WTC11 (cell line): Measurements from ENCODE around the gene RMND5A. TPM values are rescaled to one million over a fixed set of nuclear protein-coding genes. Genes with fewer than 3 reads are reported as not detected.

ENCODE experiments used
- ATAC-seq: fragments of 200-7000 bp; cut with Tn5 transposase; 2 replicates; pipeline ENCODE4 v1.10.0; 2021; ENCODE audit warnings: mild to moderate bottlenecking, moderate library complexity
- CTCF ChIA-PET: fragments of 300-600 bp; sonication (Branson Sonifier 250); formaldehyde crosslinking; loops from one replicate; lab custom pipeline; 2021; ENCODE audit warnings: antibody characterized with exemption; lab: Charles Lee
- POLR2A ChIA-PET: fragments of 350-600 bp; sonication (Branson Sonifier 250); formaldehyde crosslinking; loops from one replicate; lab custom pipeline; 2021; ENCODE audit warnings: antibody characterized with exemption; lab: Charles Lee
- DNase-seq: peaks from one replicate; pipeline ENCODE4 v3.0.0; 2021; ENCODE audit warnings: low spot score
- H3K27ac Mint-ChIP-seq: 2 replicates; pipeline ENCODE4 v1.8.0; 2021; ENCODE audit warnings: mixed read lengths
- H3K27me3 Mint-ChIP-seq: 2 replicates; pipeline ENCODE4 v1.8.0; 2021; ENCODE audit warnings: low read depth, mild to moderate bottlenecking, moderate library complexity, mixed read lengths
- H3K36me3 Mint-ChIP-seq: 2 replicates; pipeline ENCODE4 v1.8.0; 2021; ENCODE audit warnings: mixed read lengths
- H3K4me1 Mint-ChIP-seq: 2 replicates; pipeline ENCODE4 v1.8.0; 2022; ENCODE audit warnings: mixed read lengths
- H3K4me3 Mint-ChIP-seq: 2 replicates; pipeline ENCODE4 v1.8.0; 2021; ENCODE audit warnings: mild to moderate bottlenecking, moderate library complexity, mixed read lengths
- H3K9me3 Mint-ChIP-seq: 2 replicates; pipeline ENCODE4 v1.8.0; 2021; ENCODE audit warnings: mixed read lengths
- ELF4 ChIP-seq: sonication (generic); formaldehyde crosslinking; IDR thresholded peaks from 2 replicates; pipeline ENCODE4 v1.8.1; 2022; ENCODE audit warnings: low read depth, mild to moderate bottlenecking, moderate library complexity, missing genetic modification reagents
- FOXJ3 ChIP-seq: sonication (generic); formaldehyde crosslinking; IDR thresholded peaks from 2 replicates; pipeline ENCODE4 v1.9.0; 2021; ENCODE audit warnings: missing genetic modification reagents, mild to moderate bottlenecking, borderline replicate concordance
- FOXK1 ChIP-seq: sonication (generic); formaldehyde crosslinking; IDR thresholded peaks from 2 replicates; pipeline ENCODE4 v1.8.0; 2022; ENCODE audit warnings: mild to moderate bottlenecking, moderate library complexity, missing genetic modification reagents
- GRHL2 ChIP-seq: fragments of 250-450 bp; sonication (Bioruptor Pico); IDR thresholded peaks from 2 replicates; pipeline ENCODE4 v1.8.0; 2022; ENCODE audit warnings: mild to moderate bottlenecking, moderate library complexity; ENCODE audit not compliant: insufficient replicate concordance, severe bottlenecking
- GTF2I ChIP-seq: fragments of 250-450 bp; sonication (Bioruptor Pico); conservative IDR thresholded peaks from 2 replicates; pipeline ENCODE4 v1.4.0; 2021; ENCODE audit warnings: mild to moderate bottlenecking
- NFE2L1 ChIP-seq: sonication (generic); formaldehyde crosslinking; IDR thresholded peaks from 2 replicates; pipeline ENCODE4 v1.8.1; 2023; ENCODE audit warnings: missing genetic modification reagents
- TEAD1 ChIP-seq: sonication (generic); formaldehyde crosslinking; IDR thresholded peaks from 2 replicates; pipeline ENCODE4 v1.8.0; 2022; ENCODE audit warnings: mild to moderate bottlenecking, missing genetic modification reagents
- ZNF121 ChIP-seq: sonication (generic); formaldehyde crosslinking; IDR thresholded peaks from 2 replicates; pipeline ENCODE4 v1.8.0; 2023; ENCODE audit warnings: missing genetic modification reagents
- ZNF138 ChIP-seq: sonication (generic); formaldehyde crosslinking; conservative IDR thresholded peaks from 2 replicates; pipeline ENCODE4 v1.8.1; 2022; ENCODE audit warnings: mild to moderate bottlenecking, moderate library complexity, missing genetic modification reagents
- ZNF317 ChIP-seq: sonication (generic); formaldehyde crosslinking; IDR thresholded peaks from 2 replicates; pipeline ENCODE4 v1.8.1; 2023; ENCODE audit warnings: low read depth, mild to moderate bottlenecking, moderate library complexity, missing genetic modification reagents, borderline replicate concordance
- total RNA-seq: library from RNA; stranded (reverse); gene quantifications from 3 replicates; pipeline ENCODE4 v1.2.3, GENCODE V29; 2021
- TF ChIP-seq, protein P1 (sequence below): sonication (generic); formaldehyde crosslinking; IDR thresholded peaks from 2 replicates; pipeline ENCODE4 v1.8.0; 2022; ENCODE audit warnings: mild to moderate bottlenecking, missing genetic modification reagents
- TF ChIP-seq, protein P2 (sequence below): sonication (generic); formaldehyde crosslinking; IDR thresholded peaks from 2 replicates; pipeline ENCODE4 v1.8.0; 2022; ENCODE audit warnings: mild to moderate bottlenecking, missing genetic modification reagents
- TF ChIP-seq, protein P3 (sequence below): sonication (generic); formaldehyde crosslinking; IDR thresholded peaks from 2 replicates; pipeline ENCODE4 v1.8.1; 2023; ENCODE audit warnings: mild to moderate bottlenecking, missing genetic modification reagents, moderate library complexity
- TF ChIP-seq, protein P4 (sequence below): fragments of 200-600 bp; IDR thresholded peaks from 2 replicates; pipeline ENCODE4 v1.8.0; 2022; ENCODE audit warnings: antibody characterized with exemption
- TF ChIP-seq, protein P5 (sequence below): sonication (generic); formaldehyde crosslinking; IDR thresholded peaks from 2 replicates; pipeline ENCODE4 v1.8.1; 2023; ENCODE audit warnings: mild to moderate bottlenecking, moderate library complexity, missing genetic modification reagents
- TF ChIP-seq, protein P6 (sequence below): sonication (generic); formaldehyde crosslinking; IDR thresholded peaks from 2 replicates; pipeline ENCODE4 v1.8.0; 2022; ENCODE audit warnings: mild to moderate bottlenecking, missing genetic modification reagents
- TF ChIP-seq, protein P7 (sequence below): sonication (generic); formaldehyde crosslinking; IDR thresholded peaks from 2 replicates; pipeline ENCODE4 v1.8.1; 2022; ENCODE audit warnings: mild to moderate bottlenecking, moderate library complexity, missing genetic modification reagents

The RMND5A gene
- total RNA-seq, 1 experiment from 2014 or later, result 55.4 TPM

DNA sequence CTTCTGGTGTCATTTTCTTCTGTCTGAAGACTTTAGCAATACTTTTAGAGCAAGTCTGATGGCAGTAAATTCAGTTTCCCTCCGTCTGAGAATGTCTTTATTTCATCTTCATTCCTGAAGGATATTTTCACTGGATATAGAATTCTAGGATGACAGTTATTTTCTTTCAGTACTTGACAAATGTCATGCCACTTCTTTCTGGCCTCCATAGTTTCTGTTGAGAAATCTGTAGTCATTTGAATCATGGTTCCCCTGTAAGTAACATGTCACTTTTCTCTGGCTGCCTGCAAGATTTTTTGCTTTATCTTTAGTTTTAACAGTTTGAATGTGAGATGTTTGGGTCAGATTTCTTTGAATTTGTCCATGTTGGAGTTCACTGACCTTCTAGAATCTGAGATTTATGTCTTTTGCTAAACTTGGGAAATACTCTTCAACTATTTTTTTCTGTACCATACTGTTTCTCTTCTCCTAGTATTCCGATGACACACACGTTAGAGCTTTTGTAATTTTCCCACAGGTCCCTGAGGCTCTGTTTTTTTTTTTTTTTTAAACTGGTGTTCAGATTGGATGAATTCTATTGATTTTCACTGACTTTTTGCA lies 30.2 kb downstream of the RMND5A start:
- H3K27me3 Mint-ChIP-seq, result no peaks in the 10 kb centered on the region
- CTCF ChIA-PET, result no interaction called here

DNA sequence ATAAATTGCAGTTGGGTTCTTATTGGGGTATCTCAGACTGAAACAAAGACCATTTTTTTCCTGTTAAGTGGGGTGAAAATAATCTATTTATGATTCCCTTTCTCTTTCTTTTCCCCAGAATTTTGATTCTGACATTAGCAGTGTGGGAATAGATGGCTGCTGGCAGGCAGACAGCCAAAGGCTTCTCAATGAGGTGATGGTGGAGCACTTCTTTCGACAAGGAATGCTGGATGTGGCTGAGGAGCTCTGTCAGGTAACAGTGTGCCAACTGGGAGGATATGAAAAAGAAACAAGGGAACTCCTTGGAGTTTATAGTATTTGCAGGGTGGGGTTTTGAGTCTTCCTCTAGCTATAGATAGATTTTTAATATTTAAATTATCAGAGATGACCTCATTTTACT lies 31.7 kb downstream of the RMND5A start:
- Mint-ChIP-seq H3K4me1 (peaks cover 12% of the 10 kb centered on the region), H3K9me3 (peaks cover 10% of the 10 kb centered on the region), H3K27ac (no peak overlapping the region), H3K36me3 (peaks cover 57% of the 10 kb centered on the region), H3K27me3 (no peaks in the 10 kb centered on the region), H3K4me3 (no peak overlapping the region)
- ATAC-seq (no peak), DNase-seq (no peak)
- POLR2A ChIA-PET, result no interaction called here
- CTCF ChIA-PET, result no interaction called here
- TF ChIP-seq NFE2L1 (CRISPR knock-in tag) (no peak), FOXJ3 (no peak), ZNF121 (CRISPR knock-in tag) (no peak)
- TF ChIP-seq, protein P1, sequence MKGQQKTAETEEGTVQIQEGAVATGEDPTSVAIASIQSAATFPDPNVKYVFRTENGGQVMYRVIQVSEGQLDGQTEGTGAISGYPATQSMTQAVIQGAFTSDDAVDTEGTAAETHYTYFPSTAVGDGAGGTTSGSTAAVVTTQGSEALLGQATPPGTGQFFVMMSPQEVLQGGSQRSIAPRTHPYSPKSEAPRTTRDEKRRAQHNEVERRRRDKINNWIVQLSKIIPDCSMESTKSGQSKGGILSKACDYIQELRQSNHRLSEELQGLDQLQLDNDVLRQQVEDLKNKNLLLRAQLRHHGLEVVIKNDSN (CRISPR knock-in tag), result no peak

More for the DNA sequence above, 30.2 kb downstream of the RMND5A start:
- ATAC-seq (no peak), DNase-seq (no peak)
- no peak overlapping the region for H3K4me3 Mint-ChIP-seq
- POLR2A ChIA-PET, result no interaction called here
- TF ChIP-seq, protein P2, sequence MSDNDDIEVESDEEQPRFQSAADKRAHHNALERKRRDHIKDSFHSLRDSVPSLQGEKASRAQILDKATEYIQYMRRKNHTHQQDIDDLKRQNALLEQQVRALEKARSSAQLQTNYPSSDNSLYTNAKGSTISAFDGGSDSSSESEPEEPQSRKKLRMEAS (CRISPR knock-in tag), result no peak
- TF ChIP-seq ZNF317 (CRISPR knock-in tag), result peak; percentile 99
- TF ChIP-seq, all 79 proteins: peak for 1
- H3K4me1 Mint-ChIP-seq, result peaks cover 18% of the 10 kb centered on the region
- H3K27ac Mint-ChIP-seq, result no peak overlapping the region
- H3K36me3 Mint-ChIP-seq, result peaks cover 46% of the 10 kb centered on the region
- H3K9me3 Mint-ChIP-seq, result peaks cover 10% of the 10 kb centered on the region

DNA sequence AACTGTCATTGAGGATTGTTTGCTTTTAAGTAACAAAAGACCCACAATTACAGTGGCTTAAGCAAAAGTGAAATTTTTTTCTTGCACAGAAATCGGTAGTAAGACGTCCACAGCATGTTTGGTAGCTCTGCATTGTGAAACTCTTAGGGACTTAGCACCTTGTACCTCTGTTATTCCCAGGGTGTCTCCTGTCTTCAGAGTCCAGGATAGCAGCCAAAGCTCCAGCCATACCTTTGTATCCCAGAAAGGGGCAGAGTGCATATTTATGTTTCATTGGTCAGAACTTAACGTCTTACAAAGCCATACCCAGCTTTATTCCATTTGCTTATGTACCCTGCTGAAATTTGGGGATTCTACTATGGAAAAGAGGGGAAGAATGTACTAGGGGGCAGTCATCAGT lies 32.8 kb downstream of the RMND5A start:
- H3K4me1 Mint-ChIP-seq, result peaks cover 4% of the 10 kb centered on the region
- POLR2A ChIA-PET, result no interaction called here
- no peak overlapping the region for H3K27ac Mint-ChIP-seq
- H3K27me3 Mint-ChIP-seq, result no peaks in the 10 kb centered on the region
- H3K4me3 Mint-ChIP-seq, result no peak overlapping the region
- TF ChIP-seq, protein P3, sequence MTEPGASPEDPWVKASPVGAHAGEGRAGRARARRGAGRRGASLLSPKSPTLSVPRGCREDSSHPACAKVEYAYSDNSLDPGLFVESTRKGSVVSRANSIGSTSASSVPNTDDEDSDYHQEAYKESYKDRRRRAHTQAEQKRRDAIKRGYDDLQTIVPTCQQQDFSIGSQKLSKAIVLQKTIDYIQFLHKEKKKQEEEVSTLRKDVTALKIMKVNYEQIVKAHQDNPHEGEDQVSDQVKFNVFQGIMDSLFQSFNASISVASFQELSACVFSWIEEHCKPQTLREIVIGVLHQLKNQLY (CRISPR knock-in tag), result no peak
- TF ChIP-seq GTF2I, result no peak
- TF ChIP-seq ZNF138 (CRISPR knock-in tag), result no peak
- no peak for TF ChIP-seq FOXK1 (CRISPR knock-in tag)
- no peak for TF ChIP-seq GRHL2 (CRISPR knock-in tag)
- TF ChIP-seq, protein P4, sequence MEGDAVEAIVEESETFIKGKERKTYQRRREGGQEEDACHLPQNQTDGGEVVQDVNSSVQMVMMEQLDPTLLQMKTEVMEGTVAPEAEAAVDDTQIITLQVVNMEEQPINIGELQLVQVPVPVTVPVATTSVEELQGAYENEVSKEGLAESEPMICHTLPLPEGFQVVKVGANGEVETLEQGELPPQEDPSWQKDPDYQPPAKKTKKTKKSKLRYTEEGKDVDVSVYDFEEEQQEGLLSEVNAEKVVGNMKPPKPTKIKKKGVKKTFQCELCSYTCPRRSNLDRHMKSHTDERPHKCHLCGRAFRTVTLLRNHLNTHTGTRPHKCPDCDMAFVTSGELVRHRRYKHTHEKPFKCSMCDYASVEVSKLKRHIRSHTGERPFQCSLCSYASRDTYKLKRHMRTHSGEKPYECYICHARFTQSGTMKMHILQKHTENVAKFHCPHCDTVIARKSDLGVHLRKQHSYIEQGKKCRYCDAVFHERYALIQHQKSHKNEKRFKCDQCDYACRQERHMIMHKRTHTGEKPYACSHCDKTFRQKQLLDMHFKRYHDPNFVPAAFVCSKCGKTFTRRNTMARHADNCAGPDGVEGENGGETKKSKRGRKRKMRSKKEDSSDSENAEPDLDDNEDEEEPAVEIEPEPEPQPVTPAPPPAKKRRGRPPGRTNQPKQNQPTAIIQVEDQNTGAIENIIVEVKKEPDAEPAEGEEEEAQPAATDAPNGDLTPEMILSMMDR, result no peak
- no peak for TF ChIP-seq ZNF121 (CRISPR knock-in tag)
- TF ChIP-seq, protein P5, sequence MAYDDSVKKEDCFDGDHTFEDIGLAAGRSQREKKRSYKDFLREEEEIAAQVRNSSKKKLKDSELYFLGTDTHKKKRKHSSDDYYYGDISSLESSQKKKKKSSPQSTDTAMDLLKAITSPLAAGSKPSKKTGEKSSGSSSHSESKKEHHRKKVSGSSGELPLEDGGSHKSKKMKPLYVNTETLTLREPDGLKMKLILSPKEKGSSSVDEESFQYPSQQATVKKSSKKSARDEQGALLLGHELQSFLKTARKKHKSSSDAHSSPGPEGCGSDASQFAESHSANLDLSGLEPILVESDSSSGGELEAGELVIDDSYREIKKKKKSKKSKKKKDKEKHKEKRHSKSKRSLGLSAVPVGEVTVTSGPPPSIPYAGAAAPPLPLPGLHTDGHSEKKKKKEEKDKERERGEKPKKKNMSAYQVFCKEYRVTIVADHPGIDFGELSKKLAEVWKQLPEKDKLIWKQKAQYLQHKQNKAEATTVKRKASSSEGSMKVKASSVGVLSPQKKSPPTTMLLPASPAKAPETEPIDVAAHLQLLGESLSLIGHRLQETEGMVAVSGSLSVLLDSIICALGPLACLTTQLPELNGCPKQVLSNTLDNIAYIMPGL (CRISPR knock-in tag), result no peak
- TF ChIP-seq, protein P6, sequence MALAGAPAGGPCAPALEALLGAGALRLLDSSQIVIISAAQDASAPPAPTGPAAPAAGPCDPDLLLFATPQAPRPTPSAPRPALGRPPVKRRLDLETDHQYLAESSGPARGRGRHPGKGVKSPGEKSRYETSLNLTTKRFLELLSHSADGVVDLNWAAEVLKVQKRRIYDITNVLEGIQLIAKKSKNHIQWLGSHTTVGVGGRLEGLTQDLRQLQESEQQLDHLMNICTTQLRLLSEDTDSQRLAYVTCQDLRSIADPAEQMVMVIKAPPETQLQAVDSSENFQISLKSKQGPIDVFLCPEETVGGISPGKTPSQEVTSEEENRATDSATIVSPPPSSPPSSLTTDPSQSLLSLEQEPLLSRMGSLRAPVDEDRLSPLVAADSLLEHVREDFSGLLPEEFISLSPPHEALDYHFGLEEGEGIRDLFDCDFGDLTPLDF, result no peak
- TF ChIP-seq, protein P7, sequence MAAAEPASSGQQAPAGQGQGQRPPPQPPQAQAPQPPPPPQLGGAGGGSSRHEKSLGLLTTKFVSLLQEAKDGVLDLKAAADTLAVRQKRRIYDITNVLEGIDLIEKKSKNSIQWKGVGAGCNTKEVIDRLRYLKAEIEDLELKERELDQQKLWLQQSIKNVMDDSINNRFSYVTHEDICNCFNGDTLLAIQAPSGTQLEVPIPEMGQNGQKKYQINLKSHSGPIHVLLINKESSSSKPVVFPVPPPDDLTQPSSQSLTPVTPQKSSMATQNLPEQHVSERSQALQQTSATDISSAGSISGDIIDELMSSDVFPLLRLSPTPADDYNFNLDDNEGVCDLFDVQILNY (CRISPR knock-in tag), result no peak
- no peak for TF ChIP-seq ELF4
- no peak for TF ChIP-seq ZNF317 (CRISPR knock-in tag)
- no peak for TF ChIP-seq TEAD1 (CRISPR knock-in tag)
- peaks cover 57% of the 10 kb centered on the region for H3K36me3 Mint-ChIP-seq
- CTCF ChIA-PET, result interaction anchor here (0.6 kb wide), 1 partner anchor 113 kb away, joined by 3 read pairs; no protein-coding TSS in a partner anchor
- no peak for DNase-seq
- ATAC-seq, result no peak
- peaks cover 10% of the 10 kb centered on the region for H3K9me3 Mint-ChIP-seq
